ENCODE results near the gene SGMS2.

Gene SGMS2

GRCh38 chr4:107931775-107932321 is 107.1 kb downstream of the SGMS2 start:
- TF ChIP-seq CTCF (IDR thresholded peaks at IDR 0.05; ENCODE audit: insufficient read depth, low read depth, low read length, missing control alignments): no peak
- peak overlapping the region; percentile 87 for H3K4me3 ChIP-seq (ENCODE audit: low read depth, low read length)
- peak; percentile 39 for DNase-seq (ENCODE audit: low read depth)

- no peak overlapping the region for H3K4me3 ChIP-seq (ENCODE audit: low read depth, low read length)
- no peak for TF ChIP-seq CTCF (IDR thresholded peaks at IDR 0.05; ENCODE audit: insufficient read depth, low read depth, low read length, missing control alignments)
- DNase-seq (ENCODE audit: low read depth): no peak
Observed at GRCh38 chr4:107935246-107935645, 110.5 kb downstream of the SGMS2 start.

- H3K4me3 ChIP-seq (ENCODE audit: low read depth, low read length): no peak overlapping the region
- DNase-seq (ENCODE audit: low read depth): no peak
- TF ChIP-seq CTCF (IDR thresholded peaks at IDR 0.05; ENCODE audit: insufficient read depth, low read depth, low read length, missing control alignments): no peak
Observed at GRCh38 chr4:107937040-107937439, 112.3 kb downstream of the SGMS2 start.

GRCh38 chr4:107939307-107939706 is 114.6 kb downstream of the SGMS2 start:
- no peak overlapping the region for H3K4me3 ChIP-seq (ENCODE audit: low read depth, low read length)
- no peak for DNase-seq (ENCODE audit: low read depth)
- TF ChIP-seq CTCF (IDR thresholded peaks at IDR 0.05; ENCODE audit: insufficient read depth, low read depth, low read length, missing control alignments): no peak

- no peak for DNase-seq (ENCODE audit: low read depth)
- TF ChIP-seq CTCF (IDR thresholded peaks at IDR 0.05; ENCODE audit: insufficient read depth, low read depth, low read length, missing control alignments): no peak
- no peak overlapping the region for H3K4me3 ChIP-seq (ENCODE audit: low read depth, low read length)
Observed at GRCh38 chr4:107945809-107946208, 121.1 kb downstream of the SGMS2 start.

DNA sequence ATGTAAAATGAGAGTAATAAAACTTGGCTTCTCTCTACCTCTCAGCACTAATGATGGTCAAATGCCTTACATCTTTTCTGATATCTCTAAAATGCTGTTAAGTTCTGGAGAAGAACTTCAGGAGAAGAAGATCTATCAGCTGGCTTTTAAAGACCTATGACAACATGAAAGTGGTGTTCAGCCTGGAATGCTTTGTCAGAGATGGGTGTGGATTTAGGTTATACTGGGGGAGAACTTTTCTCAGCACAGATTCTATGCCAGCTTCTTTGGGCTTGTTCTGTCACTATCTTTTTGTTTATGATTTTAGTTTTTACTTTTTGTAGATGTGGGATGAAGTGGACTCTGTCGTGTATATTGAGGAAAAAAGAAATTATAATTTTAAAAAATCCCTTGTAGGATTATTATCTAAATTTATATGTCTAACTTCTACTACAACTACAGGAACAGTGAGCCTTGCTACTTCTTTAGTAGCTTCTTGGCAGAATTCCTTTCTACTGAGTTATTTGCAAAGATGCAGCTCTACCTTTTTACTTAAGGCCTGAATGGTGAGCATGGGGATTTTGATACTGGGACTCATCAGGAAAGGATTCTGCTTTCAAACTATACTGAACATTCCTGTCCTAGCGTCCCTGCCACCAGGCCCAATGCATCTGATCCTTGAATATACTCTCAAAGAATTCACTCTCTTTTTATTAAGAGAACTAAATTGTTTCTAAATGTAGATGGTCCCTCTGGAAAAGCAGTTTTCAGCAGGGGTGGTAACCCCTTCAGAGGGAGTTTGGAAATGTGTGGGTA is 126.2 kb downstream of the SGMS2 start:
- no peak for TF ChIP-seq CTCF (IDR thresholded peaks at IDR 0.05; ENCODE audit: insufficient read depth, low read depth, low read length, missing control alignments)
- no peak for DNase-seq (ENCODE audit: low read depth)
- no peak overlapping the region for H3K4me3 ChIP-seq (ENCODE audit: low read depth, low read length)

Data from GM12865 (cell line).